ENCODE results near the gene NRXN3. TPM values are rescaled to one million over a fixed set of nuclear protein-coding genes. Genes with fewer than 3 reads are reported as not detected.

Gene NRXN3
- total and polyA plus RNA-seq, 4 donors = 0.07 to 1.2 (median 0.23) TPM

GRCh38 chr14:79586989-79587598, 1416.9 kb downstream of the NRXN3 start:
- no peaks in the 10 kb centered on the region for H3K27me3 ChIP-seq (ENCODE audit: control insufficient read depth in 4 of 4, insufficient read depth in 4 of 4, low read length in 3 of 4)
- no peaks in the 10 kb centered on the region for H3K36me3 ChIP-seq (ENCODE audit: control insufficient read depth in 4 of 4, insufficient read depth in 3 of 4, low read depth in 1 of 4, low read length in 3 of 4)
- H3K9me3 ChIP-seq (ENCODE audit: control insufficient read depth in 4 of 4, low read length in 3 of 4) = peaks cover 0 to 3% (median under 1%) of the 10 kb centered on the region in 4 donors
- no peak for DNase-seq (ENCODE audit: low spot score)
- H3K27ac ChIP-seq (ENCODE audit: low read depth in 1 of 2, low read length in 2 of 2) = no peak overlapping the region
- no peak overlapping the region for H3K9ac ChIP-seq (ENCODE audit: low read depth in 1 of 2, low read length in 2 of 2)
- H3K4me3 ChIP-seq (ENCODE audit: low read depth in 1 of 3, low read length in 3 of 3) = no peak overlapping the region
- no peak for TF ChIP-seq ZBTB33 (IDR thresholded peaks at IDR 0.05)
- WGBS = 55% methylated on average over 7 of the region's 7 CpGs
- no peaks in the 10 kb centered on the region for H3K4me1 ChIP-seq (ENCODE audit: control insufficient read depth in 4 of 4, insufficient read depth in 4 of 4, low read length in 3 of 4)

- Histone ChIP-seq H3K4me3 (ENCODE audit: low read depth in 1 of 3, low read length in 3 of 3) (no peak overlapping the region), H3K27me3 (ENCODE audit: control insufficient read depth in 4 of 4, insufficient read depth in 4 of 4, low read length in 3 of 4) (no peaks in the 10 kb centered on the region), H3K4me1 (ENCODE audit: control insufficient read depth in 4 of 4, insufficient read depth in 4 of 4, low read length in 3 of 4) (no peaks in the 10 kb centered on the region), H3K9ac (ENCODE audit: low read depth in 1 of 2, low read length in 2 of 2) (no peak overlapping the region), H3K9me3 (ENCODE audit: control insufficient read depth in 4 of 4, low read length in 3 of 4) (peaks cover 0 to 3% (median under 1%) of the 10 kb centered on the region in 4 donors), H3K36me3 (ENCODE audit: control insufficient read depth in 4 of 4, insufficient read depth in 3 of 4, low read depth in 1 of 4, low read length in 3 of 4) (no peaks in the 10 kb centered on the region), H3K27ac (ENCODE audit: low read depth in 1 of 2, low read length in 2 of 2) (no peak overlapping the region)
- TF ChIP-seq MAX (IDR thresholded peaks at IDR 0.05) = no peak
- TF ChIP-seq ZBTB33 (IDR thresholded peaks at IDR 0.05) = no peak
- no peak for TF ChIP-seq RAD21 (IDR thresholded peaks at IDR 0.05)
- TF ChIP-seq HNF4A (conservative IDR thresholded peaks at IDR 0.05) = no peak
- TF ChIP-seq JUND (IDR thresholded peaks at IDR 0.05) = no peak
- TF ChIP-seq RXRA (IDR thresholded peaks at IDR 0.05) = no peak
- no peak for TF ChIP-seq HNF4G (IDR thresholded peaks at IDR 0.05)
- TF ChIP-seq NR2F2 (IDR thresholded peaks at IDR 0.05) = no peak
- no peak for TF ChIP-seq FOXA1 (IDR thresholded peaks at IDR 0.05)
- no peak for TF ChIP-seq CTCF (IDR thresholded peaks at IDR 0.05; ENCODE audit: low read depth, low read length, missing input control)
- no peak for TF ChIP-seq SP1 (IDR thresholded peaks at IDR 0.05)
- no peak for TF ChIP-seq TAF1 (conservative IDR thresholded peaks at IDR 0.05)
- no peak for TF ChIP-seq ATF3 (IDR thresholded peaks at IDR 0.05)
- TF ChIP-seq FOXA2 (IDR thresholded peaks at IDR 0.05) = no peak
- TF ChIP-seq YY1 (IDR thresholded peaks at IDR 0.05) = no peak
- no peak for TF ChIP-seq GABPA (IDR thresholded peaks at IDR 0.05 in 1 of 2, conservative IDR thresholded peaks at IDR 0.05 in 1 of 2)
- TF ChIP-seq EGR1 (IDR thresholded peaks at IDR 0.05; ENCODE audit: low read depth in 2 of 2) = no peak
- no peak for TF ChIP-seq REST (IDR thresholded peaks at IDR 0.05)
- no peak for DNase-seq (ENCODE audit: low spot score)
- whole genome bisulfite sequencing = 79% methylated on average over 1 of the region's 1 CpG
Observed at GRCh38 chr14:79587875-79588274, 1417.7 kb downstream of the NRXN3 start.
